Fibroblast of mammary gland (primary cell): ENCODE results near the gene TREX2.

Experiments
- DNase-seq: peaks from one replicate; pipeline ENCODE4 v3.0.0-alpha.2; 2010; ENCODE audit warnings: low read depth
- H3K4me3 ChIP-seq: 2 replicates; pipeline ENCODE4 v1.5.1; 2011; ENCODE audit warnings: low read depth, mild to moderate bottlenecking, low read length, moderate library complexity; ENCODE audit not compliant: control insufficient read depth
- CTCF ChIP-seq: conservative IDR thresholded peaks from 2 replicates; pipeline ENCODE4 v1.5.1; 2011; ENCODE audit warnings: low read depth, low read length, inconsistent platforms; ENCODE audit not compliant: control insufficient read depth, insufficient read depth

The TREX2 gene

DNA sequence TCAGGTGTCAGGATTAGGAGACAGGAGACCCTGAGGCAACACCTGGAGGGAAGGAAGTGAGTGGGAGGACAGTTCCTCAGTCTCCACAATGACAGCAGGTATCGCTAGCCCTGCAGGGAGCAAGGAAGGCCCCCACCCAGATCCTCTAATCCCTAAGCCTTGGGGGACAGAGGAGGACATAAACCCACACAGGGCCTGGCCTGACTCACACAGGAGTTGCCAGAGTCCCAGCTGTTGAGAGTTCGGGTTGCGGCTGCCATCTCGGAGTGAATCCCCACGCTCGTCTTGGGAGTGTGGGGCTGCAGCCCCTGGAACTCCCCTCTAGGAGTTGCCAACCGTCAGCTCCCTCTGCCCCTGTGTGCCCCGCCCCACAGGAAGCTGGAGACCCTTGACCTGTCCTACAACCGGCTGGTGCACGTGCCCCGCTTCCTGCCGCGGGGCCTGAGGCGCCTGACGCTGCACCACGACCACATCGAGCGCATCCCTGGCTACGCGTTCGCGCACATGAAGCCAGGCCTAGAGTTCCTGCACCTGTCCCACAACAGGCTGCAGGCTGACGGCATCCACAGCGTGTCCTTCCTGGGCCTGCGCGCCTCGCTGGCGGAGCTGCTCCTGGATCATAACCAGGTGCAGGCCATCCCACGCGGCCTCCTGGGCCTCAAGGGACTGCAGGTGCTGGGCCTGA is 39.7 kb upstream of the TREX2 start:
- no peak for DNase-seq
- TF ChIP-seq CTCF, result no peak
- no peak overlapping the region for H3K4me3 ChIP-seq

DNA sequence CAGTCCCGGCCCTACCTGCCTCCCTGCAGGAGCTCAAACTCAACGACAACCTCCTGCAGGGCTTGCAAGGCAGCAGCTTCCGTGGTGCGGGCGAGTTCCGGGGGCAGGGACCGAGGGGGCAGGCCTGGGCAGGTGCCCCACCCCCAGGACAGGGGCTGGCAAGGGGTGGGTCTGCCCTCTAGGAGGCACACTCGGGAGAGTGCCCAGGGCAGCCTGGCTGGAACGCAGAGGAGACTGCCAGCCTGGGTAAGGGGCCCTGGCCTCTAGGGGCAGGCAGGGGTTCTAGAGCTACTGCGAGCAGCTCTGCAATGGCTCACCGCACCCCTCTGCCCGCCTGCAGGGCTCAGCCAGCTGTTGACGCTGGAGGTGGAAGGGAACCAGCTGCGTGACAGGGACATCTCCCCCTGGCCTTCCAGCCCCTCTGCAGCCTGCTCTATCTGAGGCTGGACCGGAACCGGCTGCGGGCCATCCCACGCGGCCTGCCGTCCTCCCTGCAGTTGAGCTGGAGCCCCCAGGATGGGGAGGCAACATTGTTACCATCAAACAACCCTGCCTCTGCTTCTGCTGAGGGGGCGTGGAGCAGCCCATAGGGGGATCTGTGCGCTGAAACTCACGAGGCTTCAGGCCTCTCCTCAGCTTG is 36.6 kb upstream of the TREX2 start:
- DNase-seq, result no peak
- no peak overlapping the region for H3K4me3 ChIP-seq
- TF ChIP-seq CTCF, result no peak

DNA sequence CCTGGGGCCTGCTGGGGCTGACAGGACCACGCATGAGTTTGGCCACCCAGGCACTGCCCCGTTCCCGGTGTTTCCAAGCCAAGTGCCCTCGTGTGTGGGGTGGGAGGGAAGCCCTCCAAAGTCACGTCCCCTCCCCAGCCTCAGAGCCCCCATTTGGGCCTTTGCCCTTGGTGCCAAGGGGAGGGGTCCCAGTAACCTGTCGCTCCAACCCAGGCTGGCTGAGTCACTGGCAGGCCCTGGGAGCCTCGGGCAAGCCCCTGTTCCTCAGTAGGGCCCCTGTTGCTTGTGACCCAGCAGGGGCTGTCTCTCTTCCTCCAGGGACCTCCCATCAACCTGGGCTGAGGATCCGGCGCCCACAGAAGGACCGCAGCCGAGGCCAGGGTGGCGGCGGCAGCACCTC is 35.2 kb upstream of the TREX2 start:
- no peak for TF ChIP-seq CTCF
- DNase-seq, result no peak

GRCh38 chrX:153478746-153479145 is 32.9 kb upstream of the TREX2 start:
- TF ChIP-seq CTCF, result no peak

More for the DNA sequence above, 35.2 kb upstream of the TREX2 start:
- H3K4me3 ChIP-seq, result no peak overlapping the region

DNA sequence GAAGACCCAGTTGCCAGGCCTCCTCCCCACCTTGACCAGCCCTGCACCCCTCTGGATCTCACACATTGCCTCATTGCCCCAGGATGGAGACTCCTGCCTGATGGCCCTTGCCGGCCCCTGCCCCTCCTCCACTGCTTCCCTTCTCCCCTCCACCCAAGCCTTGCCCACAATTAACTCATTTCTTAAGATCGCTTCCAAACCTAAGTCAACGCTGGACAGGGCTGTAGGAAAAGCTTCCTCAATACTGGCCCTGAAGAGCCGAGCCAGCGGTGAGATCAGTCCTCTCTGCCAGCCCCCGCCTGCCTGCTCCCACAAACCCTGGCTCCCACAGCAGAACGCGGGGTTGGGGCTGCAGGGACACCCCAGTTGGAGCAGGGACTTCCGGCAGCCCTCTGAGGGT is 32.0 kb upstream of the TREX2 start:
- no peak overlapping the region for H3K4me3 ChIP-seq
- TF ChIP-seq CTCF, result no peak
- DNase-seq, result peak; percentile 54

More at GRCh38 chrX:153478746-153479145, 32.9 kb upstream of the TREX2 start:
- no peak overlapping the region for H3K4me3 ChIP-seq
- no peak for DNase-seq

DNA sequence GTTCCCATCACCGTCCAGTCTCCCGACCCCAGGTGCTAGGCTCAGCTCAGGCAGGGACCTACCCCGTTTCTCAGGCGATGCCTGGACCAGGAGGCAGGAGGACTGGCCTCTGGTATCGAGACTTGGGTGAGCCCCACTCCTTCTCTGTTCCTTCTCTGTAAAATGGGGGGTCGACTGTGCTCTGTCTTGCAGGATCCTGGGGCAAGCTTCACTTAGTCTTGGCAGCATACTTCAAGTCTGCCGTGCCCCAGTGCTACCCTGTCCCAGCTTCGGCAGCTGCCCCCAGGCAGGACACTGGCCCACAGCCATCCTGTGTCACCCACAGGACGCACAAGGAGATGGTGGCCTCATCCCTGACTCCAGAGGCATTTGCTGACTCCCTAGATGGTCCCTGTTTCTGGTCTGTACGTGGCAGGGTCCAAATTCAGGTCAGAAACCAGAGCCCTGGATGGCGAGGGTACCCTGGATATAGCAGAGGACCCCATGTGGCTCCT is 31.6 kb upstream of the TREX2 start:
- TF ChIP-seq CTCF, result no peak
- H3K4me3 ChIP-seq, result no peak overlapping the region
- DNase-seq, result no peak
